Colonic mucosa (tissue), 4 donors: Measurements from ENCODE around the gene GSS. TPM values are rescaled to one million over a fixed set of nuclear protein-coding genes. Genes with fewer than 3 reads are reported as not detected.

Source experiments
- DNase-seq: peaks from one replicate; pipeline ENCODE4 v3.0.0-alpha.2; 2020
- H3K27ac ChIP-seq: fragments of 200-600 bp; one replicate; pipeline ENCODE4 v1.8.0; 2021
- H3K27me3 ChIP-seq: fragments of 200-600 bp; one replicate; pipeline ENCODE4 v1.8.0; 2021
- H3K36me3 ChIP-seq: fragments of 200-600 bp; one replicate; pipeline ENCODE4 v1.8.0; 2021
- H3K4me1 ChIP-seq: fragments of 200-600 bp; one replicate; pipeline ENCODE4 v1.8.0; 2021; ENCODE audit warnings: mild to moderate bottlenecking
- H3K4me3 ChIP-seq: fragments of 200-600 bp; one replicate; pipeline ENCODE4 v1.8.0; 2021
- H3K9ac ChIP-seq, 2 donors: one replicate each; pipeline ENCODE4 v1.7.0; 2013; ENCODE audit warnings: control low read depth in 2 of 2, low read depth in 2 of 2, low read length in 2 of 2
- H3K9me3 ChIP-seq: fragments of 200-600 bp; one replicate; pipeline ENCODE4 v1.8.0; 2021
- intact Hi-C: fragments of 100-400 bp; cut with DNase I; formaldehyde crosslinking; loops from one replicate; pipeline ENCODE4 v1.14.1; 2022
- total RNA-seq, 2 donors: library from RNA; stranded (reverse); fragmentation: NEBNext Ultra II Directional in 1 of 2; extraction: Animal tissue kit (Norgen Biotek cat#: 25700) in 1 of 2; gene quantifications; one replicate each; pipeline ENCODE4 v1.2.1, GENCODE V29; 2021
- TF ChIP-seq, protein P1 (sequence below): fragments of 200-600 bp; IDR thresholded peaks from one replicate; pipeline ENCODE4 v1.8.0; 2022; ENCODE audit warnings: antibody characterized with exemption, mild to moderate bottlenecking
- donor health status: healthy.
- donor health status: DM: no; HTN: no; CAD: no.
- donor health status: DM: no; HTN: no; CAD: no.

GSS gene
- total RNA-seq, 2 donors from 2014 or later, result 83.4 to 109 TPM

DNA sequence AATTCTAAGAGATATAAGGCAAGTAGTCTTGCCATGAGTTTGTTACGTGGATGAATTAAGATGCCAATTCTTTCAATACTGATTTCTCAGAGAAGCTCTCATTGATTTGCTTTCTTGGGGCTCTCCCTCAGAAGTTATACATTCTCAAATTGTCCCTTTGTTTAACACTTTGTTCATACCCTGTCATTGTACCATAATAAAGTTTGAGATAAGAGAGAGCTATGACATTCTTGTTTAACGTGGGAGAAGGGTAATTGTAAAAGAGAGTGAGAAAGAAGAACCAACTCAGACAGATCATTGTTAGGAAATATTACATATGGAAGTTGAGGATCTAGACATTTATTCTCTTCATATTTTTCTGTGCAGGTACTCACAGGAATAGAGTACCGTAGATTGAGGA, 60.1 kb downstream of the GSS start:
- no peak for DNase-seq
- no peaks in the 10 kb centered on the region for H3K27me3 ChIP-seq

DNA sequence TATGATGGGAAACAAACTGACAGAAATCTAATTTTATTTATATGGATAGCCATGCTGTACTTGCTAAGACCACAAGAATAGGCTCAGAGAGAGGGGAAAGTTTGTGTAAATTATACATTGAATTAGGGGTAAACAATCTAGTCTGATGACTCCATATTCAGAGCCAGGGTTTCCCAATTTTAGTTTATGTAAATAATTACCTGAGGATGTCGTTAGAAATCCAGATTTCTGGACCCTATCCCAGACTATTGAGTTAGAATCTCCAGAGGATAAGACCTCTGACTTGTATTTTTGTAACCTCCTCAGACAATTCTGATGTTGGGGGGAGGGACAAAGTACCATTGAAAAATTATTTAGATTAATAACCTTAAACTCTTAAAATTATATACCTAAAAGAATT, 60.9 kb downstream of the GSS start:
- no peak overlapping the region for H3K9ac ChIP-seq
- peaks cover 13% of the 10 kb centered on the region for H3K4me1 ChIP-seq
- H3K9me3 ChIP-seq, result no peaks in the 10 kb centered on the region
- no peaks in the 10 kb centered on the region for H3K36me3 ChIP-seq
- no peak overlapping the region for H3K4me3 ChIP-seq
- no peak for DNase-seq
- no peak overlapping the region for H3K27ac ChIP-seq
- intact Hi-C loops, result no loop called here
- TF ChIP-seq, protein P1, sequence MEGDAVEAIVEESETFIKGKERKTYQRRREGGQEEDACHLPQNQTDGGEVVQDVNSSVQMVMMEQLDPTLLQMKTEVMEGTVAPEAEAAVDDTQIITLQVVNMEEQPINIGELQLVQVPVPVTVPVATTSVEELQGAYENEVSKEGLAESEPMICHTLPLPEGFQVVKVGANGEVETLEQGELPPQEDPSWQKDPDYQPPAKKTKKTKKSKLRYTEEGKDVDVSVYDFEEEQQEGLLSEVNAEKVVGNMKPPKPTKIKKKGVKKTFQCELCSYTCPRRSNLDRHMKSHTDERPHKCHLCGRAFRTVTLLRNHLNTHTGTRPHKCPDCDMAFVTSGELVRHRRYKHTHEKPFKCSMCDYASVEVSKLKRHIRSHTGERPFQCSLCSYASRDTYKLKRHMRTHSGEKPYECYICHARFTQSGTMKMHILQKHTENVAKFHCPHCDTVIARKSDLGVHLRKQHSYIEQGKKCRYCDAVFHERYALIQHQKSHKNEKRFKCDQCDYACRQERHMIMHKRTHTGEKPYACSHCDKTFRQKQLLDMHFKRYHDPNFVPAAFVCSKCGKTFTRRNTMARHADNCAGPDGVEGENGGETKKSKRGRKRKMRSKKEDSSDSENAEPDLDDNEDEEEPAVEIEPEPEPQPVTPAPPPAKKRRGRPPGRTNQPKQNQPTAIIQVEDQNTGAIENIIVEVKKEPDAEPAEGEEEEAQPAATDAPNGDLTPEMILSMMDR, result no peak
- H3K27me3 ChIP-seq, result no peaks in the 10 kb centered on the region

More for the DNA sequence above, 60.1 kb downstream of the GSS start:
- H3K9me3 ChIP-seq, result no peaks in the 10 kb centered on the region
- H3K4me3 ChIP-seq, result no peak overlapping the region
- intact Hi-C loops, result no loop called here
- TF ChIP-seq, protein P1, result no peak
- no peaks in the 10 kb centered on the region for H3K36me3 ChIP-seq
- peaks cover 7% of the 10 kb centered on the region for H3K4me1 ChIP-seq
- H3K27ac ChIP-seq, result no peak overlapping the region
- peak overlapping the region in 1 of 2 donors; percentile 28 for H3K9ac ChIP-seq

DNA sequence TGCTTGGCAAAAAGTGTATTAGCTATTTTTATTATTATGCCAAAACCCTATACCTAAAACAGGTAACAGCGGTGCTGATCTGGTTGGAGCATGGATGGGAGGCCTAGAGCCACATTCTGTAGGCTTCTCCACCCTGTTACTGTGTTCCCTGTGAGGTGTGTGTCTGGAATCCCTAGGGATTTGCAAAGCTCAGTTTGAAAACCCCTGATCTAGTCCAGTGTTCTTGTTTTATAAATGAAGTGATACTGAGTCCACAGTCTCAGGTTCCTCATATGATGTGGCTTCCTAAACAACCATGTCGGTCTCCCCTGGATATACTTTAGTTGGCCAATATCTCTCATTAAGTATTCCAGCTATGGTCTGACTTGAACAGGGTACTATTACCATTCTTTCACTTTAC, 62.9 kb downstream of the GSS start:
- peaks cover 15% of the 10 kb centered on the region for H3K4me1 ChIP-seq
- no peak overlapping the region for H3K4me3 ChIP-seq
- H3K36me3 ChIP-seq, result no peaks in the 10 kb centered on the region
- no peaks in the 10 kb centered on the region for H3K27me3 ChIP-seq
- TF ChIP-seq, protein P1, result no peak
- no peak overlapping the region for H3K27ac ChIP-seq
- H3K9me3 ChIP-seq, result no peaks in the 10 kb centered on the region
- intact Hi-C loops, result no loop called here
- no peak overlapping the region for H3K9ac ChIP-seq
- no peak for DNase-seq

DNA sequence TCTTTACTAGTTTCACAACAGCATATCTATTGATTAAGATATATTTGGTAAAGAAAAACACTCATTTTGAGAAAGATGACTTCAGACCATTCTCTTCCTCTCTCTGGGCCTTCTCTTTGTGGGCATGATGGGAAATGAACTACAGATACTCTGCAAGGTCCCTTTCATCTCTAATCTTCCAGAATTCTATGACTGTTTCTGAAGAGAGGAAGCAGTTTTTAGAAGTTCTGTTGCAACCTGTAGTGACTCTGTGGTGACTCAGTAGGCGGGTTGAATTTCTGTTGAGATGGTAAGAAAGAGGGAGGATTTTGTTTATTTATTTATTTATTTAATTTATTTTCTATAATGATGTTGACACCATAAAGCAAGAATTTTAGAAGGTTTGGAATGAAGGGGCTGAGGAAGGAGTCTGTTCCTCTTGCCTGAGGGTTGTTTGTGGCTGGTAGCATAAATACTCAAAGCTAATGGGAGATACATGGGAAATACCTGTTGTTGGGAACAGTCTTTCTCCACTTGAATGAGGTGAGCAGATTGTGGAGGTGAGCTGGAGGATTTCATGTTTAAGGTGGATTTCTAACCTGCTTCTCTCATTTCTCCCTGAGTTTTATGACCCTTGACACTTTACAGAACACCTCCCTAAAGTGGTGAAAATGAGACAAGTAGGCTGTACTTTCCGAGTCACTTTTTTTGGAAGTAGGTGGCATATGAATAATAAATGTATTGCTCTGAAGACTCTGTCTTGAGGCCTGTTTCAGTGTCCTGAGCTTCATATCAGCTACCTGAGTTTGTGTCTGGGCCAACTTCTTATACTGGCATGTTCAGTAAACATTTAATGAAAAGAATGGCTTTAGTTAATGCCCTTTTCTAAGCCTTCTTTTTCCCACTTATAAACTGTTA, 64.2 kb downstream of the GSS start:
- no peak for DNase-seq
- intact Hi-C loops, result no loop called here
- TF ChIP-seq, protein P1, result no peak
- Histone ChIP-seq H3K9me3 (no peaks in the 10 kb centered on the region), H3K4me1 (peaks cover 15% of the 10 kb centered on the region), H3K9ac (peak overlapping the region in 1 of 2 donors; percentile 21), H3K36me3 (no peaks in the 10 kb centered on the region), H3K4me3 (no peak overlapping the region), H3K27ac (no peak overlapping the region), H3K27me3 (no peaks in the 10 kb centered on the region)

DNA sequence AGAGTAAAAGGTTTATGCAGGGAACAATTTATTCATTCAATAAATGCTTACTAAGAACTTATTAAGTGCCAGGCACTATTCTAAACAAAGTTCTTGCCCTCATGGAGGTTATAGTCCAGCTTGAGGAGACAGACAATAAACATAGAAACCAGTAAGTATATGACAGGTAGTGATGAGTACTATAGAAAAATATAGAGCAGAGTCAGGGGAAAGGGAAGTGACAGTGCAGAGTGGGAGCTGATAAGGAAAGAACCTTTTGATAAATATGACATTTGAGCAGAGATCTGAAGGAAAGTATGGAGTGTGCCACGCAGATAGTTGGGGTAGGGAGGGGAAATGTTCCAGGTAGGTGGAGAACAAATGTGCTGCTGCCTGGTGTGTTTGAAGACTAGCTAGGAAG, 67.1 kb downstream of the GSS start:
- intact Hi-C loops, result no loop called here
- H3K4me1 ChIP-seq, result peaks cover 15% of the 10 kb centered on the region
- no peaks in the 10 kb centered on the region for H3K9me3 ChIP-seq
- TF ChIP-seq, protein P1, result no peak
- no peak for DNase-seq
- H3K27ac ChIP-seq, result no peak overlapping the region
- no peak overlapping the region for H3K9ac ChIP-seq
- H3K27me3 ChIP-seq, result no peaks in the 10 kb centered on the region
- H3K36me3 ChIP-seq, result peaks cover 7% of the 10 kb centered on the region
- no peak overlapping the region for H3K4me3 ChIP-seq
